ENCODE results near the gene RXRA.

The RXRA gene

DNA sequence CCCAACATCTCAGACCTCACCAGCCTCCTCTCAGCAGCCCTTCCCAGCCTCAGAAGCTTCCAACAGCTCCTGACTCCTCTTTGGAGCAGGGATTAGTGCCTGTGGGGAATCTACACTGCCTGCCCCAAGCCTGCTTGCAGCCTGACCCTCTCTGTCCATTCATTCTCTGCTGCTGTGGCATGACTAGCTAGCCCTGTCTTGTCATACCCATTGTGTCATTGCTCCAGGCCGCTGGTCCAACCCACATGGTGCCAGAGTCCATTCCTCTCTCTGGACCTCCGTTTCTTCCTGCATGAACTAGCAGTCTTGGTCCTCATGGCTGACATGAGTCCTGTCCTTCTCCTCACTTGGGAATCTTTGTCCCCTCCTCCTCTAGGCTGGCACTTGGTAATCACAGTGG lies 12.8 kb upstream of the RXRA start:
- no peak for DNase-seq

DNA sequence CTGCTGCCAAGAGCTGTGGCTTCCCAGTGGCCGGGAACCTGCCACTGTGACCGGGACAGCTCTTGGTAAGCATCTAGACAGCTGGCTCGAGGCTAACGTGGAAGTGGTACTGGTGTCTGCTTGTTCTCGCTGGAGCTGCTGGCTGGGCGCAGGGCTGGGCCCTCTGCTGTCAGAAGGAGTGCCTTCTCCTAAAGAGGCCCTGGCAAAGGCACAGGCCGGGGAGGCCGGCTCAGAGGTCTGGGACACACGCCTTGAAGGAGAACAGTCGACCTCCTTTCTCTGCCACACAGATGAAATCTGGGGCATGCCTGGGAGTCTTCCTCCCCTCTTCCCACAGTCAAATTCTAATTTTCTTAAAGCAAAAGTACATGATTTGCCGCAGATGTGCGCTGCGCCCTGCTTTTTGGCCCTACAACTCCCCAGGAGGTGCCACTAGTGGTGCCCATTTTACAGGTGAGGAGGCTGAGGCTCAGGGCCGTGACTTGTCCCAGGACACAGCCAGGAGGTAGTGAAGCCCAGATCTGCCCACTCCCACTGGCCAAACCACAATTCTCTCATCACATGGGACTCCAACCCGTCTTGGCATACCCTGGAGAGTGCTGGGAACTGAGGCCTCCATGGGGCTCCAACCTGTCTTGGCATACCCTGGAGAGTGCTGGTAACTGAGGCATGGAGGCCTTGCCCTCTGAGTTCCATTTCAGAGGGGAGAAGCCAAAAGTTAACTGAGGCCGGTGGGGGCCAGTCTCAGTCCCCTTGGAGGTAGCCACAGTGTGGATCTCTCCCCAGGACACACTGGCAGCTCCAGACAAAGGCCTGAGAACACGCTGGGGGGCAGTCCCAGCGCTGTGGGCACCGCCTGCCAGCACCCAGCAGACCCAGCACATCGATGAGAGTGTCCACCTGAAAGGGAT lies 12.0 kb upstream of the RXRA start:
- no peak for DNase-seq

DNA sequence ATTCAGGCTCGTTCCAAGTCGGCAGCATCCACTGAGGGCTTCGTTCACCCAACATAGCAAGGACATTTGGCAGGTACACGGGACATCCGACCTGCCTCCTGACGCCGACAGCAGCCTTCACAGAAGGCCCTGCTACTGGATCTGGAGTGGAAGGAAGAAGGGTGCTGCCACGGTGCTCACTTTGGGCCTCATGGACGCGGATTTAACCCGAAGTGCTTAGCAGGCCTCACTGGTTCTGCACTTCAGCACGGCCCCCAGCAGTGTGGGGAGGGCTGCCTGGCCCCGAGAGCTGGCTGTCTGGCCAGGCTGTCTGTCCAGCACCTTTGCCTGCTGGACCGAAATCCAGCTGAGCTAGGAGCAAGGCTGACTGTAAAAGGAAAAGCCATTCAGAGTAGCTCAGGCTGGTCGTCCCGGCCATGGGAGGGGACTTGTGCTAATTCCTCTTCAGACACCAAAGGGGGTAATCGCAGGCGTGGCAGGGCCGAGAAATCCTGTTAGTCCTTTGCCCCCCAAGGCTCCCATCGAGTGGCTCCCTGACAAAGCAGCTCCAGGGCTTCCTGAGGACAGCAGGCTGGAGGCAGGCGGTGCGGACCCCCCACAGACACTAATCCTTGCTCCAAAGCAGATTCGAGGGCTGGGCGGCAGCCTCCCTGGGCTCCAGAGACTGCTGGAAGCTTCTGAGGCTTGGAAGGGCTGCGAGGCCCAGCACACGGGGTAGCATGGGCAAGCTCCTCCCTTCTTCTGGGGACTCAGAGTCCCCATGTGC lies 11.1 kb upstream of the RXRA start:
- DNase-seq: no peak

DNA sequence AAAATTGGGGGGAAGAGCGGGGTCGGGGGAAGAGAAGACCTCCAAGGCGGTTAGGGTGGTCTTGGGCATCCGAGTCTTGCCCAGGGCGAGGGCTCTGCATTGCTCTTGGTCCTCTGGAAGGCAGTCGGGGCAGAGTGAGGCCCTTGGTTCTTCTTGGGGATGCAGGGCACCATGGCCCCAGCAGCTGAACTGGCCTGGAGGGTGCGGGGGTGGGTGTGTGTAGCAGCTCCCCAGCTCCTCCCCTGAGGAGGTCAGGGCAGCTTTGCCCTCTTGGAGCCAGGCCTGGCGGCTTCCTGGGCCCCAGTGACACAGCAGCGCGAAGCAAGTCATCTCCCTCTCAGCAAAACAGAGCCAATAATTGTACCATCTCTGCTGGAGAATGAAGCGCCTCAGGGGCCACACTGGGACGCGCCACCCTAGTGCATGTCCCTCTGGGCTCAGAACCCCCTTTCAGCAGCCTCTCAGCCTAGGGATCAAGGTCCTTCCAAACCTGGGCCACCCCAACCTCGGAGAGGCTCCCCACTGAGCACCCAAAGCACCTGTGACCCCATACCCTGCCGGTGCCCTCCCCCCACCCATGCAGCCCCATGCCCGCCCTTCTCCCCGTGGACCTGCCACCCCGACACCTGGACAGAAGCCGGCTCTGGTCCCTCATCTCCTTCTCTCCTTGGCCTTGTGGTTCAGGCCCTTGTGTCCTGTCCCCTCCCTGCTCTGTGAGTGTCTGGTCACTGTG lies 10.4 kb upstream of the RXRA start:
- DNase-seq: no peak

DNA sequence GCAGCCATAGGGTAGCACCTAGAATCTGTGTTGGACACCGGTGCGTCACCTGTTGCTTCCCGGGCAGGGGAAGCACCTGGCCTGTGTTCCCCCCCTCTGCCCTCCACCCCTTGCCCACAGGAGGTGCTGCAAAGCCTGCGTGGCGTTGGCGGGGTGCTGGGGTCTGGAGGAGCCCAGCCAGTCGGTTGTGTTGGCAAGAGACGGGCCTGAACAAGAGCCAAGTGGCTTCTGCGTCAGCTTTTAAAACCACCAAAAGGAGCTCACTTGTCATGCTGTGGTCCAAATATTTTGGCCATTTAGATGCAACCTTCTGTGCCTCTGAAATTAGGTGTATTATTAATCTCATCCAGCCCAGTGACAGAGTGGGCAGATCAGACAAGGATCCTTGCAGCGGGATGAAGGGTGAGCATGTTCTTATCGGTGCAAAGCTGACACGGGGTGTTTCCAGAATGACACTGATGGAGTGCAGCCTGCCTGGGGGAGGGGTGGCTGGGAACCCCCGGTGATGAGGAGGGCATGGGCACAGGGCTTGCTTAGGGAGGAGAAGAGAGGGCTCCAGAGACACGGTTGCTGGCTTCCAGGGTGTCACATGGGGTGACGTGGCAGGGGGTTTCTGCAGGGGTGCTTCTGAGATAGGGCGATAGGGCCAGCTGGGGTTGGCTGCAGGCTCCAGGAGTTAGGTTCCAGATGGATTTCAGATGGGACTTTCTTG lies 9.7 kb upstream of the RXRA start:
- no peak for DNase-seq

DNA sequence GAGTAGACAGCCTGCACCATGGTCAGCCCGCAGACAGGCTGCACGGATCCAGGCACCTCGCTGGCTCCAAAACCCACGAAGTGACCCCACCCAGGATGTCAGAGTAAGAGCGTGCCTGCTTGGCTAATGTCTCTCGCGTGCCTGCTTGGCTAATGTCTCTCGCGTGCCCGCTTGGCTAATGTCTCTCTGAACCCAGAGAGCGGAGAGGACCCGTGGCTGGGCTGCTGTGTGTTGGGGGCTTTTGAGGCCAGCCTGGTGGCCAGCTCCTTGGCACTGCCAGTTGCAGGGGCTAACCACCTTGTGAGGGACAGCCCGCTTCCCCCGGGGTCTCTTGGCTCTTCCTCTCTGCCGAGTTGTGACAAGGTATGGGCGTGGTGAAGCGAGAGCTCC lies 8.9 kb upstream of the RXRA start:
- DNase-seq: no peak

DNA sequence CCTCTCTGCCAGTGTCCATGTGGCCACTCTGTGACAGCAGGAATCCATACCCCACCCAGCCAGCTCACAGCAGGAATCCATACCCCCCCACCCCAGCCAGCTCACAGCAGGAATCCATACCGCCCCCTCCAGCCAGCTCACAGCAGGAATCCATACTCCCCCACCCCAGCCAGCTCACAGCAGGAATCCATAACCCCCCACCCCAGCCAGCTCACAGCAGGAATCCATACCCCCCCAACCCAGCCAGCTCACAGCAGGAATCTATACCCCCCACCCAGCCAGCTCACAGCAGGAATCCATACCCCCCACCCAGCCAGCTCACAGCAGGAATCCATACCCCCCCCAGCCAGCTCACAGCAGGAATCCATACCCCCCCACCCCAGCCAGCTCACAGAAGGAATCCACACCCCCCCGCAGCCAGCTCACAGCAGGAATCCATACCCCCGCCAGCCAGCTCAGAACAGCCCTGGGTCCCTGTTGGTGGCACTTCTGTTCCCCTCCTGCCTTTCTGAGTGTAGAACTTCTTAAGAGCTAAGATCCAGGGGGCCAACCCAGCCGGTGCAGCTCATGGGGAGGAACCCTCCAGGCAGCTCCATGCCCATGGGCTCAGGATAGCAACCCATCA lies 8.4 kb upstream of the RXRA start:
- no peak for DNase-seq

DNA sequence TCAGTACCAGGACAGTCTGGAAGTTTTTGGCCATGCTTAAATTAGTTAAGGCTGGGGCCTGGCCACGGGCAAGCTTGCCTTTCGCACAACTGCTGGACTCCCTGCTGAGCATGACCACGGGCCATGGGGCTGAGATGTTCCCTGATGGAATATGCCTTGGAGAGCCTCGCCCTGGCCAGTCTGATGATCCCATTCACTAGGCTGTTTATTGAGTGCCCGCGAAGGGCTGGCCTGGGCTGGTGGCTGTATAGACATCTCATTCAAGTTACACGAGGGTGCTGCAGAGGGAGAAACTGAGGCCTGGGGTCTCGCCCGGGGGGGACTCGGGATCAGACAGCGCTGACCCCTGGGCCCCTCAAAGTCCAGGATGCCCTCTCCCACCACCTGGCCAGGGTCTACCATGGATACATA lies 7.8 kb upstream of the RXRA start:
- DNase-seq: no peak

DNA sequence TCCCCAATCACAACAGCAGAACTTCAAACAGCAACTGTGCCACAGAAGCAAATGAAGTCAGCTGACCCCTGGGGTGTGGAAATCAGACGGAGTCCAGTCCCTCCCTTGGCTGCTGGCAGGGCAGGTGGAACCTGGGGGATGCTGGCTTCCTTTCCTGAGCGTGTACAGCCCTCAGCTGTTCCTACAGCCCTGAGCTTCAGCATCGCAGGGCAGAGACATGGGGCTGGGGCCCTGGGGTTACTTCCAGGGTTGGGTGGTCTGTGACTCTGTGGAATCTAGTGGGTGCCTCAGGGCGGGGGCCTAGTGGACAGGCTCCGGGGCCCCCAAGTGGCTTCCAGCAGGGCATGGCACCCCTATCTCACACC lies 7.3 kb upstream of the RXRA start:
- no peak for DNase-seq

DNA sequence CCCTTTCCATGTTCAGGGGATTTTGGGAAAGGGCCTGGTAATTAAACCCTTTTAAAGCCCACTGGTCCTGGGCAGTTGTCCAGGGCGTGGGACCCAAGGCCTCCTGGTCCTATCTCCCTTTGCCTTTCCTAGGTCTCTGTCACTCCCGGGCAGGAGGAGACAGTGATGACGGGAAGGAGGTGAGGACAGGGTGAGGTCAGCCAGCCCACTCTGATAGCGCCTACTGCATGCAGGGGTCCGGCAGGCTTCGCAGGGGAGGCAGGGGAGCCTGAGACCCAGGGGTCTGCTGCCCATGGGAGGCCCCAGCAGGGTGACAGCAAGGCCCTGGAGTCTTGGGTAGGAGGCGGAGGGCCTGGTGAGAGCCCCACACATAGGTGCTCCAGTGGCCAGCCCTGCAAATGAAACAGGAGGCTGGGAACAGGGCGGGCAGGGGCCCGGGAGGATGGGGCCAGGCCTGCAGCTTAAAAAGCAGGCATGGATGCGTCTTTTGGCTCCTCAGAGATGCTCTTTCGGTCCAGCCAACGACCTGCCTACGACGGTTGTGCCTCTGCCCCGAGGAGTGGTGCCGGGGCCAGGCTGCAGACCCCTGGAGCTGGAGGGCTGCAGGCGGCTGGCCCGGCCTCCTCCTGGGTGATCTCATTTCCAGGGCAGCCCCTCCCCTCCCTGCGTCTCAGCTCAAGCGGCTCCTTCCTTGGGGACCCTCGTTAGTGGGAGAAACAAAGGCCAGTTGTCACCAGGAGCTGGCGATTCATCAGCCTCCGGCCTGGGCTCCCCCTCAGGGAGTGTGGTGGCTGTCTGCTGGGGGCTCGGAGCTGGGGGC lies 6.7 kb upstream of the RXRA start:
- no peak for DNase-seq

DNA sequence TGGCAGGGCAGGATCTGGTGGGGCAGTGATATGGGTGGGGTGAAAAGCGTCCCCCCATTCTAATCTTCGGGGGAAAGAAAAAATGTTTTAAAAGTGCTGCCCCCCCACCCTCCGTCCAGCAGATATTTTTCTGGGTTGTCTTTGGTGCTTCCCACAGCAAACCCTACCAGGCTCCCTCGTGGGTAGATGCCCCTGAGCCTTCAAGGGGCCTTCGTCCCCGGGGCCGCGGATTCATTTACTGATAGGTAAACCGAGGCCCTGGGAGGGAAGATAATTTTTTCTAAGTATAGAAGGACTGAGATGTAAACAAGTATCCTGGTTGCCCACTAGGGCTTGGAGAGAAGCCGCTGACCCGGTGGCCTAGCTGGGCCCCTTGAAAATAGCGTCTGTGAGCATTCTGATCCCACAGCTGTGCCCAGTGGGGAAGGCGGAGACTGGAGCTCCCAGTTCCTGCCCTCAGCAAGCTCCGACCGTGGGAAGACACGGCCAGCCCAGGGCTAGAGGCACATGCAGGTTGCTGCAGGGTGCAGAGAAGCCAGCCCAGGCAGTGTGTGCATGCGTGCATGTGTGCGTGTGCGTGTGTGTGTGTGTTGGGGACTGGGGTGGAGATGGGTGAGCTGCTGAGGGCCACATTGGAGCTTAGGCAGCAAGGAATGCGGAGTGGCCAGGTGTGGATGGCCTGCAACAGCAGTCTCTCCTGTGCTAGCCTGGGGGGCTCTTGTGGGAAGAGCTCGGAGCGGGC lies 6.0 kb upstream of the RXRA start:
- no peak for DNase-seq

DNA sequence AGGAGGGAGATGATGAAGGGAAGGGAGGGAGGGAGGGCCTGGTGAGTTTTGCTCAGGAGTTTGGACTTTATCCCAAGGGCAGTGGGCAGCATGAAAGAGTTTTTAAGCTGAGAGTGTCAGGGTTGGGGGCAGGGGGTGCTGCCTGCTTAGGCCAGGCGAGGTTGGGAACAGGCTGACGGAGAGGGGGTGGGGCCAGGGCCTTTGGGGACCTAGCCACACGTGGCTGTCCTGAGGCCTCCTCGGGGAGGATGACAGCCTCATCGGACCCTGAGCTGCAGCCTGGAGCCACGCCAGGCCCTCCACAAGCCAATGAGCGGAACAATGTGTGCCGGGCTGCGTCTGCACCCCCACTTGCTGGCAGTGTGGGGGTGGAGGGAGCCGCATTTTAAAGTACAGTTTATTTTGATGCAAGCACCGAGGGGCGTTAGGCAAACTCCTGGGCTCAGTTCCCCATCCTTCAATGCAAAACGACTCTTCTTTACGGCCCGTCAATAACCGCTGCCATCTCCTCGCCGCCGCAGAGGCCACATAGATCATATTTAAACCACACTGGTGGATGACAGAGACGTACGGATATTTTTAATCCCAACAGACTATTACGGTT lies 5.3 kb upstream of the RXRA start:
- no peak for DNase-seq

DNA sequence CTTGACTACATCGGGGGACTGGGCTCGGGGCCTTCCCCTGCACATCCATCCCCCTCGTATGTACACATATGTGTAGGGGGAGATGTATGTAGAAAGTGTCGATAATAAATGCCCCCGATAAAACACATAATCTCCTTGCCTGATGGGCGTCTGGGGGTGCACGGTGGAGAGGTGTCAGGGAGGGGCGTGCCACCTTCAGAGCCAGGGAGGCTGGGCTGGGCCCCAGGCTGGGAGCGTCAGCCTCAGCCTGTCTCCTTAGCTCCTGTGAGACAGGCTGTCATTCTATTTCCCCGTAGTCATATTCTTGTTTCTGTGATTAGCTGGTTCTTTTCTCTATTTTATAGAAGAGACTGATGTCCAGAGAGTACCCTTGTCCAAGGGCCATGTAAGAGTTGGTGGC lies 4.7 kb upstream of the RXRA start:
- DNase-seq: no peak

DNA sequence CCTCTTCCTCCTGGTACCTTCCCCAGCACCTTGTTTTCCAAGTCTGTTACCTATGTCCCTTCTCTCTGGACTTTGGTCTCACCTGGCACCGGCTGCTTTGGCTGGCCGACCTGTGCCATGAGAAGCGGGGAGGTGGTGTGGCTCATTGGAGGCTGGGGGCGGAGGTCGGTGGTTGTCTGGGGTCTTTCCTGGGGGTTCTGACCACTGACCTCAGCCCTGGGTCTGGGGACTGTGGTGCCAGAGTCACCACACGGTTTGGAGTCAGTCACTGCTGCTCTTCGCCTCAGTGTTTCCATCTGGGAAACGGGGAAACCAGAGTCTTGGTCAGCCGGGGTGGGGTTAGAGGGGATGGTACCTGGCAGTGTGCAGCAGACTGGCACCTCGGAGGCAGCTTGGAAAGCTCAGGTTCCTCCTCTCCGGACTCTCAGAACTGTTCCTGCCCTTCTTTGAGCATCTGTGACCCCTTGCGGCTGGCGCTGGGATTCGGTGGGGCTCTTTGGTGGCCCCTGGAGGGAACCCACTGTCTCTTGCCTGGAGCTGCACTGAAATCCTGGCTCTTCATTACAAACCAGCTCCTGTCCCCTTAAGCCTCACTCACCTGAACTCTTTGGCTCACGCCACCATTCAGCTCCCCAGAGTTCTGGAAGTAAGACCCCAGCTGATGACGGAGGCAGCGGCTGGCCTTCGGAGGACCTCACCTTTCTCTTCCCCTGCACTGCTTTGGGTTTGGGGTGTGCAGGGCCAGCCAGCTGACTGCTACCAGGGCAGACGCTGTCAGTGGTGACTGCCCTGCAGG lies 4.1 kb upstream of the RXRA start:
- DNase-seq: no peak

DNA sequence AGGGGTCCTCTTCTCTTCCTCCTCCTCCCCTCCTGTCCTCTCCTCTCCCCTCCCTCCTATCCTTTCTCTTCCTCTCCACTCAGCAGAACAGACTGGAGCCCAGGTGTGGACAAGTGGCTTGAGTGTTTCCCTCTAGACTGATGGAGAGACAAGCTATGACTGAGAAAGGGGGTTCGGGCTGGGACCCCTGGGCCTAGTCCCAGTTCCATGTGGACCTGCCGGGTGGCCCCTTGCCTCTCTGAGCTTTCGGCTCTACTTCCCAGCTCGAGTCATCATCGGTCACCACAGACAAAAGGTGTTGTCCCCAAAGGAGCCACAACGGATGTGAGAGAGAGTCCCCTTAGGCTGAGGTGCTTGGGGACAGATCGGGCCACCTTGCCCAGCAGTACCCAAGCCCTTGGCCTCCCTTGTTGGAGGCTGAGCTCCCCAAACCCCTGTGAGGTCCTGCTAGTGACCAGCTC lies 3.4 kb upstream of the RXRA start:
- no peak for DNase-seq

DNA sequence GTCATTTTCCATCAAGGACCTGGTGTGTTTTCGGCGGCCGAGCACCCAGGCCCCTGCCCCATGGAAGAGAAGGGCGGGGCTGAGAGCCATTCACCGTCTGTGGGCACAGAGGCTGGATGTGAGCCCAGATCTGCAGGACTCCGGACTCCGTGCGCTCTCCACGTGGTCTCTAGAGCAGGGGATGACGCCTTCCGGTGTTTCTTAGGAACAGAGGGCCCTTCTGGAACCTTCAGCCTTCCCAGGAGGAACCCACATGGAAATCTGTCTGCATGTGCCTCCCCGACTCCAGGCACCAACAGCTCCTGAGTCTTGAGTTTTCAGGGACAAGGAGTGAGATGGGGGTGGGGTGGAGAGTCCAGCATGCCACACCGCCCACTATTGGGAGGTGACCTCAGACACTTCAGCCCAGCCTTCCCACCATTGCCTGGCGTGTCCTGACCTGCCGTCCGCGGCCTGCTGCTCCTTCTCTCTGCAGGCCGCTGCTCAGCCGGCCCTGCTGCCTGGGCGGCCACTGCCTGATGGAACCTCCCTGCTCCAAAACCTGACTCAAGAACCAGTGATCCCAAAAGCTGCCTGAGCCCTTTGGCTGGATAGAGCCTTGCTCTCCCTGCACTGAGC lies 2.4 kb upstream of the RXRA start:
- DNase-seq: no peak

DNA sequence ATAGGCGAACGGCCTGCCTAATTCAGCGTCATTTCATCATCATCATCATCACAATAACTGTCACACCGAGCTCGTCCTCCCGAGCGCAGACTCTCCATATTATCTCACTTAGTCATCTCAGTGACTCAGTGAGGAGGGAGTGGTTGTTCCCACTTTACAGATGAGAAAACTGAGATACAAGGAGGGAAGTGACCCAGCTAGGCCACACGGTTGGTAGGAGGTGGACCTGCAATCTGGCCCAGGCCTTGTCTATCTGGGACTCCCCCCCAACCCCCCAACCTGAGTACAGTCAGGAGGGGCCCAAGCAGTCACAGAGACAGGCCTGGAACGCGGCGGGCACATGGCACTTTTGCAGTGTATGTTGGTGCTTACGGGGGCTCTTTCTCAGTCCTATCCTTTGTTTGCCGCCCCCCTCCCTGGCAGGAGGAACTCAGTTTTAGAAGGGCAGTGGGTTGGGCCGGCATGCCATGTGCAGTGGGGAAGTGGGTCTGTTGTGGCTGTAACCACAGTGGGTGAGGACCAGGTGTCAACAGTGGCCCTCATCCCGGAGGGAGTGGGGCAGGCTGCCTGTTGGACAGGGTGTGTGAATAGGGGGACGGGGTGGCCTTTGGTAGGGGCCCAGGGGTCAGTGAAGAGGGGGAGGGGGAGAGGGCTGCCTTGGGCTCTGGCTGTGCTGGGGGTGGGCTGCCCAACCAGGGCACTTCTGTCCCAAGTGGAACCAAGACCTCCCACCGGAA lies 1.7 kb upstream of the RXRA start:
- DNase-seq: no peak

Data from T-helper 9 cell (primary cell).